ENCODE results near the gene KRTAP12-2.
"Not testable (repeated sequence)": the region's sequence is repeated elsewhere in the genome, so short reads cannot be mapped to it uniquely, and the experiment has no call there.

Gene KRTAP12-2

DNA sequence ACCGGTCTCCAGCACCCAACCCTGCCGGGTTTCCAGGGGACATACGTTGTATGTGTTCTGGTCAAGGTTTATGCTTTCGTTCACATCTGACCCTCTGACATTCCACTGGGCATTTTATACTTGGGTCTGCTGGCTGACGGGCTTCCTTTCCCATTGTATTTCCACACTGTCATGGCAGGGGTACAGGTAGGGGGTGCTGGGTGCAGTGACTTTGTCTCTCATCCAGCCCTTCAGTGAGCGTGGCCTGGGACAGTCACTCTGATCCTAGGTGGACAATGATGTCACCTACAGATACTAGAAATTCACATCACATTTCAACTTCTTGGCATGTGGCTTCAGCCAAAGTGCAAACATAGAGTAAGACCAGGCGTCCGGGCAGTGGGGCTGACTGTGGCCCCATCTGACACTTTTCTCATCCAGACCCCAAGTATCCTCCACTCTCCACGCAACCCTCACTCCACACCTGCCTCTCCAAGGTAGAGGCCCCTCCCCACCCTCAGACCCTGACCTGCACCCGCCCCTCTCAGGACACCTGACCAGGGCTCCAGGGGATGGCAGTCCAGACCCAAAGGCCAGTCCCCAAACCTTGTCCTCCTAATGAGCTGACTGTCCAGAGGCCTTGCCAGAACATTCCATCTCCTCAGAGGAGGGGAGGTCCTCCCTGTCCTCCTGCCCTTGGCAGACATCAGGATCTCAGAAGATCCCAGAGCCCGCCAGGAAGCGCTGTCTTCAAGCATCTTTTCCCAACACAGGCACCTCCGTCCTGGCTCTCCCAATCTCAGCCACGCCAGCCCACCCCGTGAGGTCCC lies 30.3 kb downstream of the KRTAP12-2 start:
- no peaks in the 10 kb centered on the region for H3K4me1 ChIP-seq (ENCODE audit: control insufficient read depth, insufficient read depth, low read length, poor library complexity, severe bottlenecking)
- no peaks in the 10 kb centered on the region for H3K36me3 ChIP-seq (ENCODE audit: control insufficient read depth, insufficient read depth, low read length)
- H3K27ac ChIP-seq (ENCODE audit: low read depth, low read length, severe bottlenecking): no peak overlapping the region
- H3K9me3 ChIP-seq (ENCODE audit: control insufficient read depth, low read length): peaks cover 9% of the 10 kb centered on the region
- 86 to 93% methylated on average over 11 to 14 of the region's 15 CpGs for WGBS, 2 experiments (ENCODE audit: insufficient coverage in 2 of 2)
- H3K4me3 ChIP-seq (ENCODE audit: extremely low read depth, insufficient read depth, low read length, poor library complexity, severe bottlenecking): no peak overlapping the region

- H3K4me3 ChIP-seq (ENCODE audit: extremely low read depth, insufficient read depth, low read length, poor library complexity, severe bottlenecking): no peak overlapping the region
- H3K9me3 ChIP-seq (ENCODE audit: control insufficient read depth, low read length): peaks cover 3% of the 10 kb centered on the region
- H3K27ac ChIP-seq (ENCODE audit: low read depth, low read length, severe bottlenecking): no peak overlapping the region
- no CpG with 5 or more reads among the region's 1 CpG for WGBS, 2 experiments (ENCODE audit: insufficient coverage in 2 of 2)
- no peaks in the 10 kb centered on the region for H3K36me3 ChIP-seq (ENCODE audit: control insufficient read depth, insufficient read depth, low read length)
- H3K4me1 ChIP-seq (ENCODE audit: control insufficient read depth, insufficient read depth, low read length, poor library complexity, severe bottlenecking): no peaks in the 10 kb centered on the region
Measured at GRCh38 chr21:44632067-44632466, 34.7 kb downstream of the KRTAP12-2 start.

DNA sequence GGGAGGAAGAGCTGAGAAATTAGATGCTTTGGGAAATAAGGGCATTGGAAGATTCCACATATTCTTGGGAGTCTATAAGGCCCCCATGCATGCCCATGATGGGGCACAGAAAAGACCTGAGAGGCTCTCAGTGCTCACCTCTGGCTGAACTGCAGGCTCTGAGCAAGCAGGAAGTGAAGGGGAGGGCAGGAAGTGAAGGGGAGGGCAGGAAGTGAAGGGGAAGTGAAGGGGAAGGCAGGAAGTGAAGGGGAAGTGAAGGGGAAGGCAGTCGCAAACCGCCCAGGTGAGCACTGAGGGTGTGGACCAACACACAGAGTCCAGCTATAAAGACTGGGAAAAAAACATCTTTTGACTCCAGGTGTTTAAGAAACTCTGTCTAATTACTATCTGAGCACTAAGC lies 36.3 kb downstream of the KRTAP12-2 start:
- no peak overlapping the region for H3K27ac ChIP-seq (ENCODE audit: low read depth, low read length, severe bottlenecking)

DNA sequence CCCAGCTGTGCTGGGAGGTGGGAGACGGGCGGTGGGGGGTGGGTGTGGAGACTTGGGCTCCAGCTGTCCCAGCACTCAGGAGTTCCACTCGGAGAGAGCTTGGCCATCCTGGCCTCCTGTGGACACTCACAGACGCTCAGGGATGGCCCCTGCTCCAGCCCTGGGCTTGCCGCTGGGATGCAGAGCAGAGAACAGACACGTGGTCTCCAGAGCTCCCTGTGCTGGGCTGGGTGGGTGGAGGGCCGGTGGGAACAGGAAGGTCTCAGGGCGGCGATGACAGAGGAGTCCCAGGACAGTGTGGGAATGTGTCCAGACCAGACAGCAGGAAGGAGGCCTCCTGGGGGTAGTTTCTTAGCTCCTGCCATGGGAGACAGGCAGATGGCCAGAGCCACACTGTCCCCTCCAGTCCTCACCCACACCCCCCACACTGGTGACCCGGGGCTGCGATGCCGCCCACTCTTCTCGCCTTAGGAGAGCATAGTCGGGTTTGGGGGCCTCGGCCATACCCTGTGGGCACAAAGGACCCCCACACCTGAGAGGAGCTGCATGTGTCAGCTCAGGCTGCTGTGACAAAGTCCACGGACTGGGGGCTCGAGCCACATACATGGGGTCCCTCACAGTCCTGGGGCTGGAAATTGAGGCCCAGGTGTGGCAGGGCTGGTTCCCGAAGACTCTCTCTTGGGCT lies 37.9 kb downstream of the KRTAP12-2 start:
- Histone ChIP-seq H3K4me3 (ENCODE audit: extremely low read depth, insufficient read depth, low read length, poor library complexity, severe bottlenecking) (no peak overlapping the region), H3K9me3 (ENCODE audit: control insufficient read depth, low read length) (peaks cover 23% of the 10 kb centered on the region), H3K36me3 (ENCODE audit: control insufficient read depth, insufficient read depth, low read length) (no peaks in the 10 kb centered on the region), H3K4me1 (ENCODE audit: control insufficient read depth, insufficient read depth, low read length, poor library complexity, severe bottlenecking) (no peaks in the 10 kb centered on the region), H3K27ac (ENCODE audit: low read depth, low read length, severe bottlenecking) (no peak overlapping the region)
- 91 to 93% methylated on average over 12 to 13 of the region's 18 CpGs for WGBS, 2 experiments (ENCODE audit: insufficient coverage in 2 of 2)

More for the DNA sequence above, 36.3 kb downstream of the KRTAP12-2 start:
- Histone ChIP-seq H3K36me3 (ENCODE audit: control insufficient read depth, insufficient read depth, low read length) (no peaks in the 10 kb centered on the region), H3K9me3 (ENCODE audit: control insufficient read depth, low read length) (peaks cover 7% of the 10 kb centered on the region), H3K4me3 (ENCODE audit: extremely low read depth, insufficient read depth, low read length, poor library complexity, severe bottlenecking) (no peak overlapping the region), H3K4me1 (ENCODE audit: control insufficient read depth, insufficient read depth, low read length, poor library complexity, severe bottlenecking) (no peaks in the 10 kb centered on the region)
- 100% methylated on average over 2 of the region's 2 CpGs; no CpG with 5 or more reads in 1 of the 2 experiments for WGBS, 2 experiments (ENCODE audit: insufficient coverage in 2 of 2)

GRCh38 chr21:44627831-44628233 lies 38.9 kb downstream of the KRTAP12-2 start:
- 80 to 84% methylated on average over 2 to 14 of the region's 15 CpGs for WGBS, 2 experiments (ENCODE audit: insufficient coverage in 2 of 2)
- H3K36me3 ChIP-seq (ENCODE audit: control insufficient read depth, insufficient read depth, low read length): not testable (repeated sequence)

DNA sequence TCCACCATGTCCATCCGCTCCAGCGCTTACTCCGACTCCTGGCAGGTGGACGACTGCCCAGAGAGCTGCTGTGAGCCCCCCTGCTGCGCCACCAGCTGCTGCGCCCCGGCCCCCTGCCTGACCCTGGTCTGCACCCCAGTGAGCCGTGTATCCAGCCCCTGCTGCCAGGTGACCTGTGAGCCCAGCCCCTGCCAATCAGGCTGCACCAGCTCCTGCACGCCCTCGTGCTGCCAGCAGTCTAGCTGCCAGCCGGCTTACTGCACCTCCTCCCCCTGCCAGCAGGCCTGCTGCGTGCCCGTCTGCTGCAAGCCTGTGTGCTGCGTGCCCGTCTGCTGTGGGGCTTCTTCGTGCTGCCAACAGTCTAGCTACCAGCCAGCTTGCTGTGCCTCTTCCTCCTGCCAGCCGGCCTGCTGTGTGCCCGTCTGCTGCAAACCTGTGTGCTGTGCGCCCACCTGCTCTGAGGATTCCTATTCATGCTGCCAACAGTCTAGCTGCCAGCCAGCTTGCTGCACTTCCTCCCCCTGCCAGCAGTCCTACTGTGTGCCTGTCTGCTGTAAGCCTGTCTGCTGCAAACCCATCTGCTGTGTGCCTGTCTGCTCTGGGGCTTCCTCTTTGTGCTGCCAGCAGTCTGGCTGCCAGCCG lies 39.4 kb downstream of the KRTAP12-2 start:
- peaks cover 37% of the 10 kb centered on the region for H3K9me3 ChIP-seq (ENCODE audit: control insufficient read depth, low read length)
- not testable (repeated sequence) for H3K36me3 ChIP-seq (ENCODE audit: control insufficient read depth, insufficient read depth, low read length); H3K4me3 ChIP-seq (ENCODE audit: extremely low read depth, insufficient read depth, low read length, poor library complexity, severe bottlenecking); H3K27ac ChIP-seq (ENCODE audit: low read depth, low read length, severe bottlenecking); H3K4me1 ChIP-seq (ENCODE audit: control insufficient read depth, insufficient read depth, low read length, poor library complexity, severe bottlenecking)
- WGBS, 2 experiments (ENCODE audit: insufficient coverage in 2 of 2): 93 to 94% methylated on average over 10 to 16 of the region's 20 CpGs

More at GRCh38 chr21:44627831-44628233, 38.9 kb downstream of the KRTAP12-2 start:
- H3K27ac ChIP-seq (ENCODE audit: low read depth, low read length, severe bottlenecking); H3K4me1 ChIP-seq (ENCODE audit: control insufficient read depth, insufficient read depth, low read length, poor library complexity, severe bottlenecking); H3K4me3 ChIP-seq (ENCODE audit: extremely low read depth, insufficient read depth, low read length, poor library complexity, severe bottlenecking): not testable (repeated sequence)
- peaks cover 33% of the 10 kb centered on the region for H3K9me3 ChIP-seq (ENCODE audit: control insufficient read depth, low read length)

DNA sequence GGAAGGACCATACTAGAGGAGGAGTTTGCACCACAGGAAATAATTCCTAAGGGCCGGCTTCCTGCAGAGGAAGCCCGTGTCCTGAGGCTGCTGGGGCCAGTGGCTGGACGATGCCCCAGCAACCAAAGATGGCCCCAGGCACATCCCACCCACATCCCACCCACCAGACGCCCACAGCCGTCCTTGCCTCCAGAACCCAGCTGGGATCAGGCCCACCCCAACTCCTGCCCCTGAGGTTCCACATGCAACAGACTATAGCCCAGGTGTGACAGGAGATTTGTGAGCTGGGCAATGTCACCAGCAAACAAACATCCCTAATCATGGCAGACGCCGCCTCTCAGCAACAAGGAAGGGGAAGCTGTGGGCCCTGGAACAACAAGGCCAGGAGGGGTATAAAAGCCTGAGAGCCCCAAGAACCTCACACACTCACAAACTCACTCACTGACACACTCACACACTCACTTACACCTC lies 40.0 kb downstream of the KRTAP12-2 start, which contains the start of gene KRTAP10-9:
KRTAP10-9 (plus strand) TSS at position 421 of the 471 bp plus-strand sequence. CDS start 79 bp downstream, outside the sequence.
- Histone ChIP-seq H3K4me3 (ENCODE audit: extremely low read depth, insufficient read depth, low read length, poor library complexity, severe bottlenecking) (no peak within 1 kb of the TSS), H3K4me1 (ENCODE audit: control insufficient read depth, insufficient read depth, low read length, poor library complexity, severe bottlenecking) (no peaks in the 10 kb centered on the region), H3K27ac (ENCODE audit: low read depth, low read length, severe bottlenecking) (no peak within 1 kb of the TSS), H3K9me3 (ENCODE audit: control insufficient read depth, low read length) (peaks cover 39% of the 10 kb centered on the region), H3K36me3 (ENCODE audit: control insufficient read depth, insufficient read depth, low read length) (no peaks in the 10 kb centered on the region)
- WGBS, 2 experiments (ENCODE audit: insufficient coverage in 2 of 2): 82 to 89% methylated on average over 2 to 6 of the region's 7 CpGs

- 90 to 91% methylated on average over 8 to 10 of the region's 10 CpGs for WGBS, 2 experiments (ENCODE audit: insufficient coverage in 2 of 2)
- Histone ChIP-seq H3K36me3 (ENCODE audit: control insufficient read depth, insufficient read depth, low read length) (no peaks in the 10 kb centered on the region), H3K4me3 (ENCODE audit: extremely low read depth, insufficient read depth, low read length, poor library complexity, severe bottlenecking) (no peak overlapping the region), H3K27ac (ENCODE audit: low read depth, low read length, severe bottlenecking) (no peak overlapping the region), H3K9me3 (ENCODE audit: control insufficient read depth, low read length) (peaks cover 39% of the 10 kb centered on the region), H3K4me1 (ENCODE audit: control insufficient read depth, insufficient read depth, low read length, poor library complexity, severe bottlenecking) (no peaks in the 10 kb centered on the region)
Measured at GRCh38 chr21:44626262-44626661, 40.5 kb downstream of the KRTAP12-2 start.

GRCh38 chr21:44625756-44626155 lies 41.0 kb downstream of the KRTAP12-2 start:
- Histone ChIP-seq H3K4me1 (ENCODE audit: control insufficient read depth, insufficient read depth, low read length, poor library complexity, severe bottlenecking) (no peaks in the 10 kb centered on the region), H3K36me3 (ENCODE audit: control insufficient read depth, insufficient read depth, low read length) (no peaks in the 10 kb centered on the region), H3K27ac (ENCODE audit: low read depth, low read length, severe bottlenecking) (no peak overlapping the region), H3K9me3 (ENCODE audit: control insufficient read depth, low read length) (peaks cover 39% of the 10 kb centered on the region), H3K4me3 (ENCODE audit: extremely low read depth, insufficient read depth, low read length, poor library complexity, severe bottlenecking) (no peak overlapping the region)
- WGBS, 2 experiments (ENCODE audit: insufficient coverage in 2 of 2): 92 to 100% methylated on average over 1 to 4 of the region's 7 CpGs

- H3K9me3 ChIP-seq (ENCODE audit: control insufficient read depth, low read length): peaks cover 51% of the 10 kb centered on the region
- H3K4me3 ChIP-seq (ENCODE audit: extremely low read depth, insufficient read depth, low read length, poor library complexity, severe bottlenecking): no peak overlapping the region
- no peaks in the 10 kb centered on the region for H3K36me3 ChIP-seq (ENCODE audit: control insufficient read depth, insufficient read depth, low read length)
- H3K27ac ChIP-seq (ENCODE audit: low read depth, low read length, severe bottlenecking): no peak overlapping the region
- no peaks in the 10 kb centered on the region for H3K4me1 ChIP-seq (ENCODE audit: control insufficient read depth, insufficient read depth, low read length, poor library complexity, severe bottlenecking)
Measured at GRCh38 chr21:44623575-44623974, 43.2 kb downstream of the KRTAP12-2 start.
